ENCODE results near the gene OR2L3.

Gene OR2L3

GRCh38 chr1:248046536-248046935 lies at the start of gene OR2L3:
Gene OR2L3 (plus strand): TSS chr1:248046836. CDS start chr1:248060682, 13,846 bp downstream.
- H3K4me3 ChIP-seq (ENCODE audit: low read depth, low read length), result no peak within 1 kb of the TSS
- no peaks in the 10 kb centered on the region for H3K27me3 ChIP-seq (ENCODE audit: control insufficient read depth, insufficient read depth, low read length)
- H3K9ac ChIP-seq (ENCODE audit: low read length), result no peak within 1 kb of the TSS
- no peak within 1 kb of the TSS for H3K27ac ChIP-seq (ENCODE audit: low read depth, low read length)
- peaks cover 25% of the 10 kb centered on the region; the same call in 1 of the 2 replicates for H3K9me3 ChIP-seq (ENCODE audit: control insufficient read depth, insufficient read depth, low read depth, low read length)
- H3K4me1 ChIP-seq (ENCODE audit: control insufficient read depth, insufficient read depth, low read length), result no peaks in the 10 kb centered on the region
- H3K36me3 ChIP-seq (ENCODE audit: control insufficient read depth, insufficient read depth, low read length), result no peaks in the 10 kb centered on the region

GRCh38 chr1:247998811-247999210 lies 47.8 kb upstream of the OR2L3 start:
- H3K27me3 ChIP-seq (ENCODE audit: control insufficient read depth, insufficient read depth, low read length), result no peaks in the 10 kb centered on the region
- peaks cover 31% of the 10 kb centered on the region; the same call in 1 of the 2 replicates for H3K9me3 ChIP-seq (ENCODE audit: control insufficient read depth, insufficient read depth, low read depth, low read length)

GRCh38 chr1:248000169-248000568 lies 46.5 kb upstream of the OR2L3 start:
- peaks cover 28% of the 10 kb centered on the region; the same call in 1 of the 2 replicates for H3K9me3 ChIP-seq (ENCODE audit: control insufficient read depth, insufficient read depth, low read depth, low read length)
- no peaks in the 10 kb centered on the region for H3K4me1 ChIP-seq (ENCODE audit: control insufficient read depth, insufficient read depth, low read length)
- H3K4me3 ChIP-seq (ENCODE audit: low read depth, low read length), result no peak overlapping the region
- H3K9ac ChIP-seq (ENCODE audit: low read length), result no peak overlapping the region
- H3K27ac ChIP-seq (ENCODE audit: low read depth, low read length), result no peak overlapping the region
- H3K36me3 ChIP-seq (ENCODE audit: control insufficient read depth, insufficient read depth, low read length), result no peaks in the 10 kb centered on the region
- H3K27me3 ChIP-seq (ENCODE audit: control insufficient read depth, insufficient read depth, low read length), result no peaks in the 10 kb centered on the region

More at GRCh38 chr1:247998811-247999210, 47.8 kb upstream of the OR2L3 start:
- no peak overlapping the region for H3K27ac ChIP-seq (ENCODE audit: low read depth, low read length)
- H3K9ac ChIP-seq (ENCODE audit: low read length), result no peak overlapping the region
- H3K4me1 ChIP-seq (ENCODE audit: control insufficient read depth, insufficient read depth, low read length), result no peaks in the 10 kb centered on the region
- no peaks in the 10 kb centered on the region for H3K36me3 ChIP-seq (ENCODE audit: control insufficient read depth, insufficient read depth, low read length)
- no peak overlapping the region for H3K4me3 ChIP-seq (ENCODE audit: low read depth, low read length)

GRCh38 chr1:248007778-248008177 lies 38.9 kb upstream of the OR2L3 start:
- Histone ChIP-seq H3K9me3 (ENCODE audit: control insufficient read depth, insufficient read depth, low read depth, low read length) (peaks cover 35% of the 10 kb centered on the region; the same call in 1 of the 2 replicates), H3K27ac (ENCODE audit: low read depth, low read length) (no peak overlapping the region), H3K36me3 (ENCODE audit: control insufficient read depth, insufficient read depth, low read length) (no peaks in the 10 kb centered on the region)

GRCh38 chr1:248009681-248010080 lies 37.0 kb upstream of the OR2L3 start:
- no peak overlapping the region for H3K27ac ChIP-seq (ENCODE audit: low read depth, low read length)
- H3K4me3 ChIP-seq (ENCODE audit: low read depth, low read length), result no peak overlapping the region
- no peaks in the 10 kb centered on the region for H3K4me1 ChIP-seq (ENCODE audit: control insufficient read depth, insufficient read depth, low read length)
- no peaks in the 10 kb centered on the region for H3K27me3 ChIP-seq (ENCODE audit: control insufficient read depth, insufficient read depth, low read length)
- H3K9ac ChIP-seq (ENCODE audit: low read length), result no peak overlapping the region
- peaks cover 30% of the 10 kb centered on the region; the same call in 1 of the 2 replicates for H3K9me3 ChIP-seq (ENCODE audit: control insufficient read depth, insufficient read depth, low read depth, low read length)
- no peaks in the 10 kb centered on the region for H3K36me3 ChIP-seq (ENCODE audit: control insufficient read depth, insufficient read depth, low read length)

More at GRCh38 chr1:248007778-248008177, 38.9 kb upstream of the OR2L3 start:
- H3K4me1 ChIP-seq (ENCODE audit: control insufficient read depth, insufficient read depth, low read length), result no peaks in the 10 kb centered on the region
- H3K9ac ChIP-seq (ENCODE audit: low read length), result no peak overlapping the region
- no peaks in the 10 kb centered on the region for H3K27me3 ChIP-seq (ENCODE audit: control insufficient read depth, insufficient read depth, low read length)
- no peak overlapping the region for H3K4me3 ChIP-seq (ENCODE audit: low read depth, low read length)

GRCh38 chr1:248013229-248013710 lies 33.4 kb upstream of the OR2L3 start, which contains the start of gene OR2L5:
Gene OR2L5 (plus strand): TSS chr1:248013660. CDS start chr1:248021948, 8,288 bp downstream.
- Histone ChIP-seq H3K36me3 (ENCODE audit: control insufficient read depth, insufficient read depth, low read length) (no peaks in the 10 kb centered on the region), H3K27ac (ENCODE audit: low read depth, low read length) (no peak within 1 kb of the TSS), H3K4me1 (ENCODE audit: control insufficient read depth, insufficient read depth, low read length) (no peaks in the 10 kb centered on the region), H3K9me3 (ENCODE audit: control insufficient read depth, insufficient read depth, low read depth, low read length) (peaks cover 27% of the 10 kb centered on the region; the same call in 1 of the 2 replicates), H3K27me3 (ENCODE audit: control insufficient read depth, insufficient read depth, low read length) (no peaks in the 10 kb centered on the region), H3K9ac (ENCODE audit: low read length) (no peak within 1 kb of the TSS), H3K4me3 (ENCODE audit: low read depth, low read length) (no peak within 1 kb of the TSS)

GRCh38 chr1:248015803-248016202 lies 30.8 kb upstream of the OR2L3 start:
- H3K36me3 ChIP-seq (ENCODE audit: control insufficient read depth, insufficient read depth, low read length), result no peaks in the 10 kb centered on the region
- H3K27me3 ChIP-seq (ENCODE audit: control insufficient read depth, insufficient read depth, low read length), result no peaks in the 10 kb centered on the region
- H3K9ac ChIP-seq (ENCODE audit: low read length), result no peak overlapping the region
- no peak overlapping the region for H3K27ac ChIP-seq (ENCODE audit: low read depth, low read length)
- no peak overlapping the region for H3K4me3 ChIP-seq (ENCODE audit: low read depth, low read length)
- H3K4me1 ChIP-seq (ENCODE audit: control insufficient read depth, insufficient read depth, low read length), result no peaks in the 10 kb centered on the region
- peaks cover 29% of the 10 kb centered on the region; the same call in 1 of the 2 replicates for H3K9me3 ChIP-seq (ENCODE audit: control insufficient read depth, insufficient read depth, low read depth, low read length)

- H3K27me3 ChIP-seq (ENCODE audit: control insufficient read depth, insufficient read depth, low read length), result no peaks in the 10 kb centered on the region
- no peak within 1 kb of the TSS for H3K4me3 ChIP-seq (ENCODE audit: low read depth, low read length)
- H3K4me1 ChIP-seq (ENCODE audit: control insufficient read depth, insufficient read depth, low read length), result no peaks in the 10 kb centered on the region
- no peak within 1 kb of the TSS for H3K27ac ChIP-seq (ENCODE audit: low read depth, low read length)
- H3K36me3 ChIP-seq (ENCODE audit: control insufficient read depth, insufficient read depth, low read length), result no peaks in the 10 kb centered on the region
- H3K9ac ChIP-seq (ENCODE audit: low read length), result no peak within 1 kb of the TSS
- H3K9me3 ChIP-seq (ENCODE audit: control insufficient read depth, insufficient read depth, low read depth, low read length), result peaks cover 39% of the 10 kb centered on the region
Observed at GRCh38 chr1:248029770-248030169, 16.9 kb upstream of the OR2L3 start, which contains the start of gene OR2L2. Gene OR2L2 (plus strand): TSS chr1:248030070. CDS start chr1:248038268, 8,198 bp downstream.

- H3K4me1 ChIP-seq (ENCODE audit: control insufficient read depth, insufficient read depth, low read length), result no peaks in the 10 kb centered on the region
- no peak overlapping the region for H3K4me3 ChIP-seq (ENCODE audit: low read depth, low read length)
- no peak overlapping the region for H3K9ac ChIP-seq (ENCODE audit: low read length)
- H3K27ac ChIP-seq (ENCODE audit: low read depth, low read length), result no peak overlapping the region
- no peaks in the 10 kb centered on the region for H3K36me3 ChIP-seq (ENCODE audit: control insufficient read depth, insufficient read depth, low read length)
- H3K9me3 ChIP-seq (ENCODE audit: control insufficient read depth, insufficient read depth, low read depth, low read length), result peaks cover 30% of the 10 kb centered on the region; the same call in 1 of the 2 replicates
- no peaks in the 10 kb centered on the region for H3K27me3 ChIP-seq (ENCODE audit: control insufficient read depth, insufficient read depth, low read length)
Observed at GRCh38 chr1:248045209-248045608, 1.4 kb upstream of the OR2L3 start.

GRCh38 chr1:248047008-248047407 lies 372 bp downstream of the OR2L3 start:
- Histone ChIP-seq H3K4me1 (ENCODE audit: control insufficient read depth, insufficient read depth, low read length) (no peaks in the 10 kb centered on the region), H3K36me3 (ENCODE audit: control insufficient read depth, insufficient read depth, low read length) (no peaks in the 10 kb centered on the region), H3K9me3 (ENCODE audit: control insufficient read depth, insufficient read depth, low read depth, low read length) (peaks cover 27% of the 10 kb centered on the region; the same call in 1 of the 2 replicates), H3K4me3 (ENCODE audit: low read depth, low read length) (no peak overlapping the region), H3K9ac (ENCODE audit: low read length) (no peak overlapping the region), H3K27ac (ENCODE audit: low read depth, low read length) (no peak overlapping the region), H3K27me3 (ENCODE audit: control insufficient read depth, insufficient read depth, low read length) (no peaks in the 10 kb centered on the region)

GRCh38 chr1:248054671-248055070 lies 8.0 kb downstream of the OR2L3 start:
- Histone ChIP-seq H3K27me3 (ENCODE audit: control insufficient read depth, insufficient read depth, low read length) (no peaks in the 10 kb centered on the region), H3K9me3 (ENCODE audit: control insufficient read depth, insufficient read depth, low read depth, low read length) (peaks cover 21% of the 10 kb centered on the region), H3K27ac (ENCODE audit: low read depth, low read length) (no peak overlapping the region), H3K4me1 (ENCODE audit: control insufficient read depth, insufficient read depth, low read length) (no peaks in the 10 kb centered on the region), H3K36me3 (ENCODE audit: control insufficient read depth, insufficient read depth, low read length) (no peaks in the 10 kb centered on the region), H3K9ac (ENCODE audit: low read length) (no peak overlapping the region), H3K4me3 (ENCODE audit: low read depth, low read length) (no peak overlapping the region)

Data from HUES6 (cell line).